HepG2 (cell line): Measurements from ENCODE around the gene ANO9. TPM values are rescaled to one million over a fixed set of nuclear protein-coding genes. Genes with fewer than 3 reads are reported as not detected.

ENCODE experiments used
- ATF5 ChIP-seq: sonication (generic); formaldehyde crosslinking; IDR thresholded peaks from 2 replicates; pipeline ENCODE4 v1.4.0; 2020; ENCODE audit warnings: mild to moderate bottlenecking, low read depth, missing genetic modification reagents
- CAMTA2 ChIP-seq: sonication (generic); formaldehyde crosslinking; IDR thresholded peaks from 2 replicates; pipeline ENCODE4 v1.4.0; 2020; ENCODE audit warnings: mild to moderate bottlenecking, missing genetic modification reagents, borderline replicate concordance
- CEBPZ ChIP-seq: IDR thresholded peaks from 2 replicates; pipeline ENCODE4 v1.6.1; 2012; ENCODE audit warnings: low read length, improper control_type of control experiment
- ELF1 ChIP-seq: sonication (generic); formaldehyde crosslinking; IDR thresholded peaks from 2 replicates; pipeline ENCODE4 v1.4.0; 2020; ENCODE audit warnings: missing genetic modification reagents
- ELF4 ChIP-seq: sonication (generic); formaldehyde crosslinking; IDR thresholded peaks from 2 replicates; pipeline ENCODE4 v1.5.0; 2020; ENCODE audit warnings: missing genetic modification reagents, mild to moderate bottlenecking, moderate library complexity, borderline replicate concordance
- ESRRA ChIP-seq: sonication (generic); formaldehyde crosslinking; IDR thresholded peaks from 2 replicates; pipeline ENCODE4 v1.5.1; 2020; ENCODE audit warnings: mild to moderate bottlenecking, low read depth, missing genetic modification reagents
- FOSL1 ChIP-seq: sonication (generic); formaldehyde crosslinking; IDR thresholded peaks from 2 replicates; pipeline ENCODE4 v1.9.0; 2021; ENCODE audit warnings: missing genetic modification reagents, borderline replicate concordance
- MEF2D ChIP-seq: sonication (generic); formaldehyde crosslinking; IDR thresholded peaks from 2 replicates; pipeline ENCODE4 v1.5.1; 2020; ENCODE audit warnings: mild to moderate bottlenecking, missing genetic modification reagents
- PLRG1 ChIP-seq: fragments of 450-650 bp; conservative IDR thresholded peaks from 2 replicates; pipeline ENCODE4 v1.6.1; 2016
- RAD21 ChIP-seq: fragments of 450-650 bp; formaldehyde crosslinking; IDR thresholded peaks from 2 replicates; pipeline ENCODE4 v1.5.0; 2020; ENCODE audit warnings: mild to moderate bottlenecking
- SATB2 ChIP-seq: sonication (generic); formaldehyde crosslinking; IDR thresholded peaks from 2 replicates; pipeline ENCODE4 v1.5.0; 2020; ENCODE audit warnings: missing genetic modification reagents
- TBP ChIP-seq: sonication (generic); formaldehyde crosslinking; IDR thresholded peaks from 2 replicates; pipeline ENCODE4 v1.5.0; 2020; ENCODE audit warnings: missing genetic modification reagents
- ZFX ChIP-seq: sonication (generic); formaldehyde crosslinking; IDR thresholded peaks from 2 replicates; pipeline ENCODE4 v1.4.0; 2020; ENCODE audit warnings: mild to moderate bottlenecking, low read depth, missing genetic modification reagents, moderate library complexity
- ZMYM2 ChIP-seq: sonication (generic); formaldehyde crosslinking; IDR thresholded peaks from 2 replicates; pipeline ENCODE4 v1.8.0; 2022; ENCODE audit warnings: mild to moderate bottlenecking, missing genetic modification reagents
- ZNF280D ChIP-seq: sonication (generic); formaldehyde crosslinking; IDR thresholded peaks from 2 replicates; pipeline ENCODE4 v1.5.1; 2020; ENCODE audit warnings: mild to moderate bottlenecking, missing genetic modification reagents
- ZNF563 ChIP-seq: sonication (generic); formaldehyde crosslinking; IDR thresholded peaks from 2 replicates; pipeline ENCODE4 v1.8.0; 2022; ENCODE audit warnings: mild to moderate bottlenecking, moderate library complexity, missing genetic modification reagents
- ZNF737 ChIP-seq: sonication (generic); formaldehyde crosslinking; IDR thresholded peaks from 2 replicates; pipeline ENCODE4 v1.5.0; 2020; ENCODE audit warnings: missing genetic modification reagents, mild to moderate bottlenecking, borderline replicate concordance
- ZNF772 ChIP-seq: sonication (generic); formaldehyde crosslinking; IDR thresholded peaks from 2 replicates; pipeline ENCODE4 v1.5.0; 2020; ENCODE audit warnings: mild to moderate bottlenecking, missing genetic modification reagents
- ZNF773 ChIP-seq: sonication (generic); formaldehyde crosslinking; IDR thresholded peaks from 2 replicates; pipeline ENCODE4 v1.4.0; 2020; ENCODE audit warnings: missing genetic modification reagents, borderline replicate concordance
- ZNF790 ChIP-seq: sonication (generic); formaldehyde crosslinking; IDR thresholded peaks from 2 replicates; pipeline ENCODE4 v1.8.0; 2022; ENCODE audit warnings: missing genetic modification reagents, mild to moderate bottlenecking, borderline replicate concordance
- ZSCAN22 ChIP-seq: sonication (generic); formaldehyde crosslinking; IDR thresholded peaks from 2 replicates; pipeline ENCODE4 v1.4.0; 2020; ENCODE audit warnings: mild to moderate bottlenecking, missing genetic modification reagents
- ZUFSP ChIP-seq: sonication (generic); formaldehyde crosslinking; IDR thresholded peaks from 2 replicates; pipeline ENCODE4 v1.9.0; 2021; ENCODE audit warnings: missing genetic modification reagents, mild to moderate bottlenecking, borderline replicate concordance
- polyA plus RNA-seq, 8 experiments: library from polyadenylated mRNA; depleted of rRNA in 3 of 8; stranded (reverse) in 7 of 8; unstranded in 1 of 8; fragments of >200 nt; fragmentation: Illumina TruSeq in 4 of 8; extraction: Trizol in 4 of 8; gene quantifications; 2 replicates each; pipeline versions ENCODE4 v1.2.1 to v1.2.3, GENCODE V29; 2011 to 2016; ENCODE audit warnings: low read depth in 4 of 8, missing spikeins in 1 of 8, mixed read lengths in 1 of 8; ENCODE audit not compliant: insufficient read depth in 1 of 8
- total RNA-seq, 5 experiments: library from RNA; depleted of rRNA; stranded (reverse); fragments of >200 nt; fragmentation: Illumina TruSeq; extraction: Trizol; gene quantifications; 2 replicates each; pipeline ENCODE4 v1.2.3, GENCODE V29; 2016; ENCODE audit warnings: low read depth in 1 of 5

The ANO9 gene
- total and polyA plus RNA-seq, 2 of the 13 experiments (the other 11 are each of a cell fraction or from before 2014, with no cell fraction given), result 8.9 to 14.3 TPM

- TF ChIP-seq ELF1 (CRISPR knock-in tag), result peak; percentile 24; the same call in 1 of the 2 replicates
- peak; percentile 78 for TF ChIP-seq ZNF772 (CRISPR knock-in tag)
- TF ChIP-seq ZNF790, result no peak
- TF ChIP-seq CEBPZ, result no peak
- TF ChIP-seq ZNF563, result peak; percentile 31; the same call in 1 of the 2 replicates
- peak; percentile 90 for TF ChIP-seq RAD21
- no peak for TF ChIP-seq FOSL1
- TF ChIP-seq ESRRA (CRISPR knock-in tag), result 0 out of 2 replicates have a peak, but pooled peaks have one; percentile 15
- no peak for TF ChIP-seq ZUFSP (CRISPR knock-in tag)
- peak; percentile 68; the same call in 1 of the 2 replicates for TF ChIP-seq ZFX (CRISPR knock-in tag)
- no peak for TF ChIP-seq MEF2D (CRISPR knock-in tag)
- no peak for TF ChIP-seq ZNF737 (CRISPR knock-in tag)
- TF ChIP-seq SATB2 (CRISPR knock-in tag), result no peak
- TF ChIP-seq ZNF280D (CRISPR knock-in tag), result peak; percentile 38; the same call in 1 of the 2 replicates
- TF ChIP-seq ZMYM2 (CRISPR knock-in tag), result peak; percentile 74
- no peak for TF ChIP-seq ZNF773 (CRISPR knock-in tag)
- TF ChIP-seq TBP (CRISPR knock-in tag), result no peak
- no peak for TF ChIP-seq ZSCAN22 (CRISPR knock-in tag)
- TF ChIP-seq CAMTA2, result no peak
- TF ChIP-seq ELF4 (CRISPR knock-in tag), result no peak
- no peak for TF ChIP-seq ATF5 (CRISPR knock-in tag)
- no peak for TF ChIP-seq PLRG1
These were observed 44.8 kb downstream of the ANO9 start (continued) for GRCh38 chr11:396948-397548.
